Left renal cortex interstitium (tissue), 4 donors: Measurements from ENCODE around the gene UQCRH. TPM values are rescaled to one million over a fixed set of nuclear protein-coding genes. Genes with fewer than 3 reads are reported as not detected.
A peak's percentile ranks its signal among the peaks of the same experiment; 100 is the strongest.

ENCODE experiments used
- DNase-seq, 4 donors: peaks; one replicate each; pipeline ENCODE4 v3.0.0-alpha.2; 2013; ENCODE audit warnings: low read depth in 4 of 4, low spot score in 2 of 4, missing footprints in 1 of 4
- polyA plus RNA-seq, 4 donors: library from polyadenylated mRNA; unstranded; fragments of 120-200 nt; gene quantifications; one replicate each; pipeline ENCODE4 v1.2.1, GENCODE V29; 2013; ENCODE audit not compliant: insufficient read length in 4 of 4

Gene UQCRH
- 100 to 1,000 TPM; 354 to 478 (median 418) TPM for polyA plus RNA-seq

GRCh38 chr1:46303038-46303871 is at the start of gene UQCRH, which contains the start of gene LRRC41:
TSS of gene UQCRH (plus strand) at chr1:46303698. CDS start at chr1:46303767, 69 bp downstream.
TSS of gene LRRC41 (minus strand) at chr1:46303616. CDS start at chr1:46303322, 294 bp downstream.
- DNase-seq: peak; percentile 90 to 98 (median 94)

- no peak for DNase-seq
These were observed 48.8 kb upstream of the UQCRH start for GRCh38 chr1:46254668-46255067.

GRCh38 chr1:46256523-46256922 is 47.0 kb upstream of the UQCRH start:
- DNase-seq: no peak

- no peak for DNase-seq
These were observed 41.0 kb upstream of the UQCRH start for GRCh38 chr1:46262508-46262907.

- DNase-seq: no peak
These were observed 40.4 kb upstream of the UQCRH start for GRCh38 chr1:46263146-46263545.

- no peak for DNase-seq
These were observed 34.9 kb upstream of the UQCRH start for GRCh38 chr1:46268578-46268977.

GRCh38 chr1:46274225-46275029 is 29.1 kb upstream of the UQCRH start:
- no peak for DNase-seq

GRCh38 chr1:46275030-46275337 is 28.5 kb upstream of the UQCRH start:
- DNase-seq: no peak

GRCh38 chr1:46277658-46278373 is 25.7 kb upstream of the UQCRH start:
- no peak for DNase-seq

- DNase-seq: no peak
These were observed 24.7 kb upstream of the UQCRH start for GRCh38 chr1:46278807-46279206.

GRCh38 chr1:46280092-46280491 is 23.4 kb upstream of the UQCRH start:
- DNase-seq: no peak

- DNase-seq: no peak
These were observed 22.5 kb upstream of the UQCRH start for GRCh38 chr1:46281021-46281420.

GRCh38 chr1:46284058-46284457 is 19.4 kb upstream of the UQCRH start:
- DNase-seq: no peak

- no peak for DNase-seq
These were observed 18.6 kb upstream of the UQCRH start for GRCh38 chr1:46284597-46285564.

- no peak for DNase-seq
These were observed 17.6 kb upstream of the UQCRH start for GRCh38 chr1:46285730-46286477.

GRCh38 chr1:46288485-46289133 is 14.9 kb upstream of the UQCRH start:
- DNase-seq: no peak

- no peak for DNase-seq
These were observed 14.4 kb upstream of the UQCRH start for GRCh38 chr1:46289134-46289494.

- no peak for DNase-seq
These were observed 13.5 kb upstream of the UQCRH start for GRCh38 chr1:46289976-46290375.

- DNase-seq: no peak
These were observed 8.2 kb upstream of the UQCRH start for GRCh38 chr1:46295306-46295705.
